ENCODE data around the gene TINCR. TPM values are rescaled to one million over a fixed set of nuclear protein-coding genes. Genes with fewer than 3 reads are reported as not detected.

Gene TINCR
- under 0.01 TPM in 2 replicates for total RNA-seq

GRCh38 chr19:5567360-5567969, at the start of gene TINCR:
TSS of gene TINCR (minus strand) at chr19:5567953.

Other genes starting within 250 kb of the TINCR start
- 123 and 125 TPM in 2 replicates for gene PTPRS, start 227.1 kb downstream of the TINCR start, total RNA-seq
- not detected in 2 replicates for gene ZNRF4, start 112.5 kb downstream of the TINCR start, total RNA-seq
- 31.1 and 48.9 TPM in 2 replicates for gene SAFB2, start 54.8 kb upstream of the TINCR start, total RNA-seq
- gene SAFB, start 55.1 kb upstream of the TINCR start, total RNA-seq: 54.8 and 55.3 TPM in 2 replicates
- 59.5 and 69.2 TPM in 2 replicates for gene MICOS13, start 112.6 kb upstream of the TINCR start, total RNA-seq
- gene HSD11B1L, start 113.1 kb upstream of the TINCR start, total RNA-seq: 10.5 and 12.0 TPM in 2 replicates
- 624 and 820 TPM in 2 replicates for gene RPL36, start 122.3 kb upstream of the TINCR start, total RNA-seq
- gene LONP1, start 152.2 kb upstream of the TINCR start, total RNA-seq: 71.9 and 105 TPM in 2 replicates
- gene CATSPERD, start 152.7 kb upstream of the TINCR start, total RNA-seq: not detected in 2 replicates
- 0.09 and 0.16 TPM in 2 replicates for gene PRR22, start 216.8 kb upstream of the TINCR start, total RNA-seq
- gene DUS3L, start 223.2 kb upstream of the TINCR start, total RNA-seq: 22.9 and 31.2 TPM in 2 replicates
- gene NRTN, start 237.1 kb upstream of the TINCR start, total RNA-seq: under 0.01 and 0.17 TPM in 2 replicates